GM19193 (cell line): Measurements from ENCODE around the gene EPM2AIP1.

Experiments
- POLR2A ChIP-seq: IDR thresholded peaks from 4 replicates; pipeline ENCODE4 v1.6.1; 2011; ENCODE audit not compliant: insufficient read depth, insufficient read length; ENCODE audit errors: extremely low read depth

The EPM2AIP1 gene

DNA sequence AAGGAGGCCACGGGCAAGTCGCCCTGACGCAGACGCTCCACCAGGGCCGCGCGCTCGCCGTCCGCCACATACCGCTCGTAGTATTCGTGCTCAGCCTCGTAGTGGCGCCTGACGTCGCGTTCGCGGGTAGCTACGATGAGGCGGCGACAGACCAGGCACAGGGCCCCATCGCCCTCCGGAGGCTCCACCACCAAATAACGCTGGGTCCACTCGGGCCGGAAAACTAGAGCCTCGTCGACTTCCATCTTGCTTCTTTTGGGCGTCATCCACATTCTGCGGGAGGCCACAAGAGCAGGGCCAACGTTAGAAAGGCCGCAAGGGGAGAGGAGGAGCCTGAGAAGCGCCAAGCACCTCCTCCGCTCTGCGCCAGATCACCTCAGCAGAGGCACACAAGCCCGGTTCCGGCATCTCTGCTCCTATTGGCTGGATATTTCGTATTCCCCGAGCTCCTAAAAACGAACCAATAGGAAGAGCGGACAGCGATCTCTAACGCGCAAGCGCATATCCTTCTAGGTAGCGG lies at the start of gene EPM2AIP1:
Gene EPM2AIP1 (minus strand): TSS at position 326 of the 520 bp plus-strand sequence. CDS start 54 bp downstream, at position 272.
- TF ChIP-seq POLR2A = peak; percentile 90

DNA sequence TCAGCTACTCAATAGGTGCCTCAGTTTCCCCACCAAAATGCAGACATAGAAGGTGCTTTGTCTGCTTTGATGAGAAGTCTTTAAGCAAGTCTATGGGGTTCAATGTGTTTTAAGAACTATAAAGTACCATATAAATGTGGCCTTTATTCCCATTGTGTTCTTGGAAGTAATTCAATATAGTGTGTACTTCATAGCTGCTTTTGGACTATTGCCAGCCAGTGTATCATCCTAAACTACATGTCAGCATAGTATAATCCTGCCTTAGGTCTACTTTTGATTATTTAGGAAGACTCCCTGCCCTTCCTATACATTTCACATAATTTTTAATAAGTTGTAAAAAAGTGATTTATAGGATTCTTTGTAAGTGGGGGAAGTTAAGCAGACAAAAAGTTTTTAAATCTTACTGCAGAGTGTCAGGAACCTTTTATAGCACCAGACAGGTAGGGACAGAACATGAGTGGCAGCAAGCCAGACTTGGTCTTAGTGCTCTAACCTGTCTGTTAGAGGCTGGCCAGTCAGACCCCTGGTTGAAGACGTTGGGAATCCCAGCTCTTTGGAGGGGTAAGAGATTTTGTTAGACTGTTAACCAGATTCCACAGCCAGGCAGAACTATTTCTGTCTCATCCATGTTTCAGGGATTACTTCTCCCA lies 48.7 kb upstream of the EPM2AIP1 start:
- TF ChIP-seq POLR2A = no peak

DNA sequence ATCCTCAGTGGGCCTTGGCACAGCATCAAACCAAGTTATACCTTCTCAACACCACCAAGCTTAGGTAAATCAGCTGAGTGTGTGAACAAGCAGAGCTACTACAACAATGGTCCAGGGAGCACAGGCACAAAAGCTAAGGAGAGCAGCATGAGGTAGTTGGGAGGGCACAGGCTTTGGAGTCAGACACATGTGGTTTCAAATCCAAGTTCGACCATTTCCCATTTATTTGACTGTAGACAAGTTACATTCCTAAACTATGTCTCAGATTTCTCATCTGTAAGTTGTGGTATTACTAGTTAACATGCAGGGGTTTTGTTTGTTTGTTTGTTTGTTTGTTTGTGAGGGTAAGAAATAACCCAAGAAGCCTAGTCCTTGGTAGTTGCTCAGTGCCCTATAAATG lies 47.3 kb upstream of the EPM2AIP1 start:
- no peak for TF ChIP-seq POLR2A

- no peak for TF ChIP-seq POLR2A
Measured at GRCh38 chr3:37039161-37039846, 46.4 kb upstream of the EPM2AIP1 start.

DNA sequence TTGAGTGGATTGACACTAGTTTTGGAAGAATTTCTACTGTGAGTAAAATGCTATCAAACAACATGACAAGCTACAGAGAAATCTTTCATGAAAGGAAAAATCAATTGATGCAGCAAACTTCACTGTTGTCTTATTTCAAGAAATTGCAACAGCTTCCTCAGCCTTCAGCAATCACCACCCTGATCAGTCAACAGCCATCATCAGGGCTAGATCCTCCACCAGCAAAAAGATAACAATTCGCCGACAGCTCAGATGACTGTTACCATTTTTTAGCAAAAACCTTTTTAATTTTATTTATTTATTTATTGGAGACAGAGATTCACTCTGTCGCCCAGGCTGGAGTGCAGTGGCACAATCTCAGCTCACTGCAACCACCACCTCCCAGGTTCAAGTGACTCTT lies 44.4 kb upstream of the EPM2AIP1 start:
- TF ChIP-seq POLR2A = no peak

DNA sequence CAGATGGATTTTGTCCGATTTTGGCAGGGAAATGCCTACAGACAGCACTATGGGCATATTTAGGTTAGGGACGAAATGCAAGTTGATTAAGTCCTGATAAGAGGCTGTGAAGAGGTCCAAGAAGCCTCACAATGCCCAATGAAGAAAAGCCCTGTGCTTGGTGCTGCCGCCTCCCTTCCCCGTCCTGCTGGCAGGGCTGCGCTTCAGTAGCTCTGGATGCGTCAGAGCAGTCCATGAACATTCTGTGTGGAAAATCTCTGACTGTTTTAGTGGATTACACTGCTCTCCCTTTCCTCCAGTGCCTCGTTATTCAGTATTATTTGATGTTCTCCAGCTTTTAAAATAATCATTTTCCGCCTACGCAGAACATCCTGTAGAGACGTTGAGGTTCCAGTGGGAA lies 40.0 kb upstream of the EPM2AIP1 start:
- TF ChIP-seq POLR2A = no peak

DNA sequence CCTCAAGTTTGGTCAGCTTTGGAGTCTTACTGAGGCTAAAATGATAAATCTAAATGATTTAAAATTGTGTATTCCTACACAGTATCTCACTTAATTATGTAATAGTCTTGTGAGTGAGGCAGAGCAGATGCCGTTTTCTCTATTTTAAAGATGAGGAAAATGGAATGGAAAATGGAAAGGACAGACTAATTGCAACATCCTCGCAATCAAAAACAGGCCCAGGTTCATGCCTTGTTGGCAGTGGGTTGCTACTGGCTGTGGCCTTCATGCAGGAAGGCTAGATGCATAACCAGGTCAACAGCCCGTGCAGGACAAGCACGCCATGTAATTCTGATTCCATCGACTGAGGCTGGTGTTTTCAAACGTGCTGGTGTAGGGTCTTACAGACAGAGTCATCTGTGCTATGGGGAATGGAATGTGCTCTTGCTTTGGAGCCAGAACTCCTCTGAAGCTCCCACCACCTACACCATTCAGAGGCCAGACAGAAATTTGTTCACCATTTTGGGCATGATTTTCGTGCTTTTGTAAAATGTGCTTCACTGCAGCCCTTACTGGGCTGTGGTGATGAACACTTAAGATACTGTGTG lies 38.3 kb upstream of the EPM2AIP1 start:
- TF ChIP-seq POLR2A = no peak

- TF ChIP-seq POLR2A = no peak
Measured at GRCh38 chr3:37030588-37030987, 37.7 kb upstream of the EPM2AIP1 start.

DNA sequence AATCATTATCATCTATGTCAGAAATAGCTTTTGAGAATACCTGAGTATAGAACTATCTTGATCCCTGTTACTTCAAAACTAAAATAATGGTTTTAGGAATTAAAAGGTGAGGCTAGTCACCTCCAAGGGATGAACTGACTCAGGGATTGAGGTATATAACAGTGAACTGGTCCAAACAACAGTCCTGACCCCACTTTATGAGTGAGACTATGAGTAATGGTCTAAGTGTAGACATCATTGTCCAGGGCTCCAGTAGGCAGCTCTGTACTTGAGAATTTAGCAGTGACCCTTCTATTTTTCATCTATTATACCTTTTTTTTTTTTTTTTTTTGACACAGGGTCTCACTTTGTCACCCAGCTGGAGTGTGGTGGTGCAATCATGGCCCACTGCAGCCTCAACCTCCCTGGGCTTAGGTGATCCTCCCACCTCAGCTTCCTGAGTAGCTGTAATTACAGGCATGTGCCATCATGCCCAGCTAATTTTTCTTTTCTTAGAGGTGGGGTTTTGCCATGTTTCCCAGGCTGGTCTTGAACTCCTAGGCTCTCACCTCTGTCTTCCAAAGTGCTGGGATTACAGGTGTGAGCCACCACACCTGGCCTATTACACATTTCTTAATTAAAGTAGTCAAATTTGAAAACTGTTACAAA lies 36.7 kb upstream of the EPM2AIP1 start:
- TF ChIP-seq POLR2A = no peak

- no peak for TF ChIP-seq POLR2A
Measured at GRCh38 chr3:37029111-37029510, 36.2 kb upstream of the EPM2AIP1 start.

DNA sequence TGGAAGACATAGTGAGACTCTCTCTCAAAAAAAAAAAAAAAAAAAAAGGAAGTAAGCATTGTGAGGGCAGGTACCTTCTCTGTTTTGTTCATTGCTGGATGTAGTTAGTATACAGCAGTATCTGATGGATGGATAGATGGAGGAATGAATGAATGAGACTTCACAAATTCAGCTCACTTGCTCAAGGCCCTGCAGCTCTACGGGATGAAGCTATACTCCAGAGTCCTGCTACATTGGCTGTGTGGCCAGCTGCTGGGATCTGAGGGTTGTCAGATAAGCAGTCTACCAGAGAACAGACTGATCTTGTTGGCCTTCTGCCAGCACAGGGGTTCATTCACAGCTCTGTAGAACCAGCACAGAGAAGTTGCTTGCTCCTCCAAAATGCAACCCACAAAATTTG lies 35.4 kb upstream of the EPM2AIP1 start:
- no peak for TF ChIP-seq POLR2A

GRCh38 chr3:37026851-37027250 lies 33.9 kb upstream of the EPM2AIP1 start:
- no peak for TF ChIP-seq POLR2A

DNA sequence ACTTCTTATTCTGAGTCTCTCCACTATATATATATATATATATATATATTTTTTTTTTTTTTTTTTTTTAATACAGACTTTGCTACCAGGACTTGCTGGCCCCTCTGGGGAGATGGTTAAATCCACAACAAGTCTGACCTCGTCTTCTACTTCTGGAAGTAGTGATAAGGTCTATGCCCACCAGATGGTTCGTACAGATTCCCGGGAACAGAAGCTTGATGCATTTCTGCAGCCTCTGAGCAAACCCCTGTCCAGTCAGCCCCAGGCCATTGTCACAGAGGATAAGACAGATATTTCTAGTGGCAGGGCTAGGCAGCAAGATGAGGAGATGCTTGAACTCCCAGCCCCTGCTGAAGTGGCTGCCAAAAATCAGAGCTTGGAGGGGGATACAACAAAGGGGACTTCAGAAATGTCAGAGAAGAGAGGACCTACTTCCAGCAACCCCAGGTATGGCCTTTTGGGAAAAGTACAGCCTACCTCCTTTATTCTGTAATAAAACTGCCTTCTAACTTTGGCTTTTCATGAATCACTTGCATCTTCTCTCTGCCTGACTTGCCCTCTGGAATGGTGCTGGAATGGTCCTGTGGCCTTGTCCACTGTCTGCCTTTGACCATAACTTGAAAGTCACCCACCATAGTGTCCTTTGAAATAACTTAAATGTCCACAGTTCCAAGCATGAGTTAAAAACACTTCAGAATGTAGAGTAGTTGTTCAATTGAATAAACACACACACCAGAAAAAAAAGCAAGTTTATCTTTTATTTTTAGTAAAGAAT lies 32.8 kb upstream of the EPM2AIP1 start:
- TF ChIP-seq POLR2A = no peak

DNA sequence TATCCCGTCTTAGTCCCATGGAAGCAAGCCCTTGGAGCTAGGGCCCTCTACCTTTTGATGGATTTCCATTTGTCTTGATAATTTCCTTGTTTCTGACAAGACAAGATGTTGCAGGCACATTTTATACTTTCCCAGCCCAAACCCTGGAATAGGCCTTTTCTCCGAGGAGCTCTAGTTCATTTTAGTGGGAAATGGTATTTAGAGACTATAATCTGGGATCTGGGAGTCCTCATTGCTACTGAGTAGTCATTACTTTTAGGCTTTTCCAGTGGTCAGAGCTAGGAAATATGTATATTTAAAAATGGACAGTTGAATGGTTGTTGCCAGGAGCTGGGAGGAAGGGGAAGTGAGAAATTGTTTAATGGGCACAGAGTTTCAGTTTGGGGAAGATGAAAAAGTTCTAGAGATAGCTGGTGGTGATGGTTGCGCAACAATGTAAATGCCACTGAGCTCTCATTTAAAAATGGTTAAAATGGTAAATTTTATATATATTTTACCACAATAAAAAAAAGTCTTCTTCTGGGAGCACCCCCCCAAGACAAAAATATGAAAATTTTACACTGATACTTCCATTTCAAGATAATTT lies 32.0 kb upstream of the EPM2AIP1 start:
- no peak for TF ChIP-seq POLR2A

GRCh38 chr3:37024092-37024491 lies 31.2 kb upstream of the EPM2AIP1 start:
- no peak for TF ChIP-seq POLR2A

DNA sequence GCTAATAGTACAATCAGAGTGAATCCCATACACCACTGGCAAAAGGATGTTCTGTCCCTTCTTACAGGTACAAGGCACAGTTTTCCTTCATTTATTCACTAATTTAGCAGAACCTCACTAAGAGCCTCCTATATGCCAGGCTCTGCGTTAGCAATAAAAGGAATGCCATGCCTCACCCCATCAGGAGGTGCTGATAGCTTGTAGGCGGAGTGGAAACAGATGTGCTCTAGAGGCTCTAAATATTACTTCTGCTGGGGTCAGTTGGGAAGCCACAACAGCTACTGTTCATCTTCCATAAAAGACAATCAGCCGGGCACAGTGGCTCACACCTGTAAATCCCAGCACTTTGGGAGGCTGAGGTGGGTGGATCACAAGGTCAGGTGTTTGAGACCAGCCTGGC lies 24.8 kb upstream of the EPM2AIP1 start:
- no peak for TF ChIP-seq POLR2A
